GM21825 (cell line): Measurements from ENCODE around the gene HES3.

ENCODE experiments used
- ATAC-seq: cut with Tn5 transposase; IDR thresholded peaks from one replicate; pipeline ENCODE4 v1.9.1; 2021; ENCODE audit warnings: mild to moderate bottlenecking, moderate library complexity; ENCODE audit not compliant: unreplicated experiment

HES3 gene

GRCh38 chr1:6260961-6261614, 17.1 kb downstream of the HES3 start, which contains the start of gene GPR153:
Gene GPR153 (minus strand): TSS chr1:6261098. CDS start chr1:6254905, 6,193 bp downstream.
- ATAC-seq: no peak

DNA sequence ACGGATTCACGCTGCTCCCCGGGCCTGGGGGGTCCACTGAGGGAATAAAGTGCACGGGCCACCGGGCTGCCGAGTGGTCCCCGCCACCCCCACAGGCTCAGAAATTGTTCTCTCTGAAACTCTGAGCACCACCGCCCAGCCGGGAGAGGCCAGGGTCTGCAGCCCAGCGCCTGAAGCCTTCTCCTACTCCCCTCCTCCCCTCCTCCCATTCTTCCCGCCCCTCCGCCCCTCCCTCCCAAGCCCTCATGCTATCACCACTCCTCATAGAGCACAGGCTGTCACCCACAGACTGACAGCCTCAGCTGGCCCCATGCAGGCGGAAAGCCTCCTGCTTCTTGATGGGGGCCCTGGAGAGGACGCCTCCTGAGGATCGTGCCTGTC, 17.6 kb downstream of the HES3 start:
- ATAC-seq: no peak

DNA sequence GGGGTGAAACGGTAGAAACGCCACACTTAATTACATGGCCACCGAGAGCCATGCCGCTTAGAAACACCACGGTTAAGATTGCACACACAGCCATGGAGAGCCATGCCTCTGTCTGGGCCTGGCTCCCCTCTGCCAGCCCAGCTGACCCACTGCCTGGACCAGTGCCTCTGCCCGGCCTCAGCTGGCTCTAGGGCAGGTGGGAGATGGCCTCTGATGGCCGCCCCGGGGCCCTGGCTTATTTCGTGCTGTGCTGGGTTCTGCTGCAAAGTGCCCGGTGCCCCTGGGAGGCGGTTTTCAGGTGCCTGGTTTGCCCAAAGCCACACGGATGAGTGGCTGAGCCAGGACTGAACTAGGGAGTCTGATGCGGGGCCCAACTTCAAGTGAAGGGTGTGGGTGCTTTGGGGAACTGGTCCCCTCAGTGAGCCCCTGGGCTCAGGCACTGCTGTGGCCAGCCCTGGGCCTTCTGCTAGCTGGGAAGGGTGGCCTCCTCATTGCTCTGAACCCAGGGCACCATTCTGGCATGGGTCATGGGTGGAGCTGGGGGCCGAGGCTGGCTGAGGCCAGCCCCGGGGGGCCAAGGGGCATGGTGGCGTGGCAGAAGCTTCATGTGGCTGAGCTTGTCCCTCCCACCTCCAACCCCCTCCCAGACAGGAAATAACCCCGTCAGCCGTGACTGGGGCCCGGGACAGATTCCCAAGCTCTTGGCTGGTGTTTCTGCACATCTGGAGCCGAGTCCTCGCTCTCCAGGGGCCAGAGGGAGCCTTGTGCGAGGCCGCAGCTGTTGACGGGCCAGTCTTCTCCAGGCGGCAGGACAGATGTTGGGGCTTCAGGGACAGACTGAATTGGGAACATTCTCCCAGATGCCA, 18.8 kb downstream of the HES3 start:
- no peak for ATAC-seq

DNA sequence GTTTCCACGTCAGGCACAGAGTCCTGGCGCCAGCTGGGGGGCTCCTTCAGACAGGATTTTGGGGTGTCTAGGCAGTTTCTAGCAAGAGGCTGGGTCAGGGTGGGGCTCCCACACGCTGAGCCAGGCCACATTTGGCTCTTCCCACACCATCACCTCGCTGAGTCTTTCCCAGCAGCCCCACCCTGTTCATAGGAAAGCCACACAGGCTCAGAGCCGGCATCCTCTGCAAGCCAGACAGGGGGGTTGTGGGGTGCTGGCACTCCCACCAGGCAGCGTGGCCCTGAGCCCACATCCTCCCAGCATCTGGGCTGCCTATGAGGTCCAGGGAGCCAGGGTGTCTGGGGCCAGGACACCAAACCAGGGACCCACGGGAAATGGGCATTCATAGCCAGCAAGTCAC, 19.7 kb downstream of the HES3 start:
- ATAC-seq: no peak

GRCh38 chr1:6265151-6265550, 21.2 kb downstream of the HES3 start:
- ATAC-seq: no peak

GRCh38 chr1:6266641-6267040, 22.7 kb downstream of the HES3 start:
- ATAC-seq: no peak

- no peak for ATAC-seq
These were observed 23.8 kb downstream of the HES3 start for GRCh38 chr1:6267686-6268322.

- ATAC-seq: no peak
These were observed 24.4 kb downstream of the HES3 start for GRCh38 chr1:6268415-6268814.

- no peak for ATAC-seq
These were observed 25.3 kb downstream of the HES3 start for GRCh38 chr1:6269296-6269695.

- ATAC-seq: no peak
These were observed 25.9 kb downstream of the HES3 start for GRCh38 chr1:6269720-6270400.

DNA sequence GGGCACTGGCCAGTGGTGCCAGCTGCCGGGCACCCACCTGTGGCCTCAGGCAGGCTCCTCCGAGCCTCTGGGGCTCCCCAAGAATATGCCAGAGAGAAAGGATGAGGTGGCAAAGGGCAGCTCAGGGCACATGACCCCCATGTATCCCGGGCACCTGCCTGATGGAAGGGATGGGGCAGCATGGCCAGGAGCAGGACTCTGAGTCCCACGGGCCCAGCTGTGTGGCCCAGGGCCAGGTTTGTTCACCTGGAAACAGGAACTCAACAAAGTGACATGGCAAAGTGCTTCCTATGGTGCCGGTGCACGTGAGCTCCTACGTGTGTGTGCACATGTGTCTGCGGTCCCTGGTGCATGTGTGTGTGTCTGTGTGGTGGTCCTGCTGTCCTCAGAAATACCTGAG, 26.4 kb downstream of the HES3 start:
- ATAC-seq: no peak

DNA sequence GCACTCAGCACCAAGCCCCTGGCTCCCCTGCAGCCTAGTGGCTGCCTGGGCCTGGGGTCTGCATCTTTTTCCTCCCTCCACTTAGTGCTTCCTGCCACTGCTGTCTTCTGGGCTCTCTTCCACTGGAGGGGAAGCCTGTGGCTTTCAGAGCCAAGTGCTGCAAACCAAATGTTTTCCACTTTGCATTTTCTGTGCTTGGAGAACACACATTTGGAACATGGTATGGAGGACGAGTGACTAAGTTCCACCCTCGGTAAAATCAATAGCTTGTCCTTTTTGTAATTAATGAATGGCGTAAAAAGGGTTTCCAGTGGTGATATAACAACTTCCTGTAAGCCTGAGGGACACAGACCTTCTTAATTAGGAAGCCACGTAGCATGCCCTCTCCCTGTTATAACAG, 27.0 kb downstream of the HES3 start:
- ATAC-seq: no peak

DNA sequence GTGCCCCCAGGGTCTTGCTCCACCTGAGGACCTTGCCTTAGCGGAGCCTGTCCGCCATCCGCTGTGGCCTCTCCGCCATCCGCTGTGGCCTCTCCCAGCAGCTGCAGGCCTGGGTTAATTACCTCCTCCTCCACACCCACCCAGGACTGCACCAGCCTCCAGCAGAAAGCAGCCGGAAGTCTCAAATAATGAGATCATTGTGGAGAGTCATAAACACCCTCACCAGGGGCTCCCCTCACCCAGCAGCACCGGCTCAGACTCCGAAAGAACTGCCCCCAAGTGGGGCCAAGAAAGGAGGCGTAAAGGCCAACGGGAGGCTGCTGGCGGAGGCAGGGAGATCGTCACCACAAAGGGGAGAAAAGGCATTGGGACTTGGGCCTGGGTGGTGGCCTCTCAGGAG, 27.6 kb downstream of the HES3 start:
- no peak for ATAC-seq

- no peak for ATAC-seq
These were observed 28.5 kb downstream of the HES3 start for GRCh38 chr1:6272452-6272851.

DNA sequence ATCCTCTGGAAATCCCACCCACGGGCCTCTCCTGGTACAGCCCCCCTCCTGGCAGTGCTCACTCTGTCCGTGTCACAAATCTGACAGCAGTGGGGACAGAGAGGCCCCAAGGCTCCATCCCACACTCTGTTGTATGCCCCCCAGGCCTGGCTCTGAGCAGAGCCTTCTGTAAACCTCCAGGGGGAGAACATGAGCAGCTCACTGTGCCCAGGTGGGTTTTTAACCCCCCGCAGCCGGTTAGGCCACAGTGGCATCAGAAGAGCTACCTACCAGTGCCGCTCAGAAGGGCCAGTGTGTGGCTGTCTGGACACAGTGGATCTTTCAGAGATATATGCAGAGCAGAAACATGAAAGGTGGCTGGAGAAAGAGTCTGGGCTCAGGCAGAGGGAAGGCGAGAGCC, 28.9 kb downstream of the HES3 start:
- no peak for ATAC-seq

- ATAC-seq: no peak
These were observed 29.5 kb downstream of the HES3 start for GRCh38 chr1:6273380-6273891.

DNA sequence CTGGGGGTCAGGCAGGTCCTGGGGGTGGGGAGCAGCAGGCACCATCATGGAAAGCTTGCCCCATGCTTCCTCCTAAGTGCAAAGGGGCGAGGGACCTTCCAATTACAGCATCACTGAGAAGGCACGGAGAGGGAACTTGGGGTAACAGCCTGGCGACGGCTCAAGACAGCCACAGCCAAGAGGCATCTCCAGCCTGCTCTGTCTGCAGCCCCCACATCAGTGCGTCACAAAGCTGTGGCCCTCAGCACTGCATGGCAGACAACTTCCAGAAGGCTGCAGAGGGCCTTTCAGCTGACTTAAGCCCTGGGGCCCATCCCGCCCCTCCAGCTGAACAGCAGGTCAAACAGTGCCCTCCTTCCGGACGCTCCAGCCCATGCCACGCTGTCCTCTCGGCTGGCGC, 30.1 kb downstream of the HES3 start:
- ATAC-seq: no peak

DNA sequence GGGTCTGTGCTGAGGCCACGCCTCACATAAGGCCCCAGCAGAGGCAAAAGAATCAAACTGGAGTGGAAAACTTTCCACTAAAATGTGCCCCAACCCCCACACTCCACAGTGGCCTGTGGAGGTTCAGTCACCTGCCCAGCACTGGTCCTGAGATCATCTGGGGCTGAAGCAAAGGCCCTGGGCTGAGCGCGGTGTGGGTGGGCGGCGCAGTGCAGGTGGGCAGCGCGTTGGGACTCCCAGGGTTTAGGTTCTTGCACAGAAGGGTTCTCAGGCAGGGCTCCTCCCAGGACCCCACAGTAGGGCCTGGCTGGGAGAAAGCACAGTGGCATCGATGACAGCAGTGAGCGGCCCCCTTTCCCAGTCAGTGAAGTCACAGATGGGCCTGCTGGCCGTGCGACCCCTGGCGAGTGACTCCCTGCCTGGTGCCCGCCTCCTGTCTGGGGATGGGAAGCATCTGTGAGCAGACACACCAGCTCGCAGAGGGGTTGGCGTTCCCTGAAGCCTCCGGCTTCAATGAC, 30.7 kb downstream of the HES3 start:
- ATAC-seq: no peak

- no peak for ATAC-seq
These were observed 32.1 kb downstream of the HES3 start for GRCh38 chr1:6275826-6276782.
